ENCODE measurements around the gene ZNF646. TPM values are rescaled to one million over a fixed set of nuclear protein-coding genes. Genes with fewer than 3 reads are reported as not detected.

ZNF646 gene
- total and polyA plus RNA-seq, 2 of the 13 experiments (the other 11 are each of a cell fraction or from before 2014, with no cell fraction given): 3.4 to 10.9 TPM

DNA sequence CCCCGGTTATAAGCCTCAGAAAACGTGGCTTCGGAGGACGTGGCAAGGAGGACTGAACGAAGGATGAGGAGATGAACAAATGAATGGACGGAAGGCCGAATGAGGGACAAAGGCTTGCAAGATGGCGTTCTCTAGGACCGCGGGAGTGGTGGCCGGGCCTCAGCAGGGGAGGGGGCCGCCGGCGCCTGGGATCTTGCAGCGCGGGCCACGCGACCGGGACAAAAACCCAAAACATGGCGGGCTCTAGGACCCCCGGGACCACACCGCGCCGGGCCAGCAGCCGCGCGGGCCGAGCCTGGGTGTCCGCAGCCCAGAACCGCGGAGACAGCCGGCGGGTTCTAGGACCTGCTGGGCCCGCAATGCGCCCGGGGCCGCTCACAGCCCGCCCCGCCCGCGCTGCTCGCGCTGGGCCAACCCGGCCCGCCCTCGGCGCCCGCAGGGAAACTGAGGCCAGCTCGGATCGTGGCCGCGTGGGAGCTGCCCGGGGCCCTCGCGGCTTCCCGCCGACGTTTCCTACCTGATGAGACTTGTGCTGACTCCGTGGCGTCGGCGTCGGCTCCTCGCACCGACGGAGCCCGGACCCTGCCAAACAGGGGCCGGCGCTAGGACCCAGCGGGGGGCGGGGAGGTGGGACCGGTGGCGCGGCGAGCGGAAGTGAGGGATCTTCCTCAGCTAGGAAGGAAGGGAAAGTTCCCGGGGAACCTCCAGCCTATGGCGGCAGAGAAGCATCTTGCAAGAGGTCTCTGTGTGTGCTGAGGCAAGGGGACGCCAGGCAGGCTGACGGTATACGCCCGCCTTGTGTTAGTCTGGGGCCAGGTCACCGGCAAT, 866 bp upstream of the ZNF646 start (continued):
- TF ChIP-seq, protein P1, sequence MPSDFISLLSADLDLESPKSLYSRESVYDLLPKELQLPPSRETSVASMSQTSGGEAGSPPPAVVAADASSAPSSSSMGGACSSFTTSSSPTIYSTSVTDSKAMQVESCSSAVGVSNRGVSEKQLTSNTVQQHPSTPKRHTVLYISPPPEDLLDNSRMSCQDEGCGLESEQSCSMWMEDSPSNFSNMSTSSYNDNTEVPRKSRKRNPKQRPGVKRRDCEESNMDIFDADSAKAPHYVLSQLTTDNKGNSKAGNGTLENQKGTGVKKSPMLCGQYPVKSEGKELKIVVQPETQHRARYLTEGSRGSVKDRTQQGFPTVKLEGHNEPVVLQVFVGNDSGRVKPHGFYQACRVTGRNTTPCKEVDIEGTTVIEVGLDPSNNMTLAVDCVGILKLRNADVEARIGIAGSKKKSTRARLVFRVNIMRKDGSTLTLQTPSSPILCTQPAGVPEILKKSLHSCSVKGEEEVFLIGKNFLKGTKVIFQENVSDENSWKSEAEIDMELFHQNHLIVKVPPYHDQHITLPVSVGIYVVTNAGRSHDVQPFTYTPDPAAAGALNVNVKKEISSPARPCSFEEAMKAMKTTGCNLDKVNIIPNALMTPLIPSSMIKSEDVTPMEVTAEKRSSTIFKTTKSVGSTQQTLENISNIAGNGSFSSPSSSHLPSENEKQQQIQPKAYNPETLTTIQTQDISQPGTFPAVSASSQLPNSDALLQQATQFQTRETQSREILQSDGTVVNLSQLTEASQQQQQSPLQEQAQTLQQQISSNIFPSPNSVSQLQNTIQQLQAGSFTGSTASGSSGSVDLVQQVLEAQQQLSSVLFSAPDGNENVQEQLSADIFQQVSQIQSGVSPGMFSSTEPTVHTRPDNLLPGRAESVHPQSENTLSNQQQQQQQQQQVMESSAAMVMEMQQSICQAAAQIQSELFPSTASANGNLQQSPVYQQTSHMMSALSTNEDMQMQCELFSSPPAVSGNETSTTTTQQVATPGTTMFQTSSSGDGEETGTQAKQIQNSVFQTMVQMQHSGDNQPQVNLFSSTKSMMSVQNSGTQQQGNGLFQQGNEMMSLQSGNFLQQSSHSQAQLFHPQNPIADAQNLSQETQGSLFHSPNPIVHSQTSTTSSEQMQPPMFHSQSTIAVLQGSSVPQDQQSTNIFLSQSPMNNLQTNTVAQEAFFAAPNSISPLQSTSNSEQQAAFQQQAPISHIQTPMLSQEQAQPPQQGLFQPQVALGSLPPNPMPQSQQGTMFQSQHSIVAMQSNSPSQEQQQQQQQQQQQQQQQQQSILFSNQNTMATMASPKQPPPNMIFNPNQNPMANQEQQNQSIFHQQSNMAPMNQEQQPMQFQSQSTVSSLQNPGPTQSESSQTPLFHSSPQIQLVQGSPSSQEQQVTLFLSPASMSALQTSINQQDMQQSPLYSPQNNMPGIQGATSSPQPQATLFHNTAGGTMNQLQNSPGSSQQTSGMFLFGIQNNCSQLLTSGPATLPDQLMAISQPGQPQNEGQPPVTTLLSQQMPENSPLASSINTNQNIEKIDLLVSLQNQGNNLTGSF (CRISPR knock-in tag; IDR thresholded peaks at IDR 0.05): peak; percentile 70
- TF ChIP-seq MTF1 (CRISPR knock-in tag; IDR thresholded peaks at IDR 0.05): no peak; the same call in 1 of the 2 replicates
- 0 out of 2 replicates have a peak, but pooled peaks have one; percentile 18 for TF ChIP-seq ZNF33B (CRISPR knock-in tag; IDR thresholded peaks at IDR 0.05)
- TF ChIP-seq ZNF34 (CRISPR knock-in tag; IDR thresholded peaks at IDR 0.05; ENCODE audit: borderline replicate concordance): peak; percentile 22
- peak; percentile 53; the same call in 1 of the 2 replicates for TF ChIP-seq ZNF3 (CRISPR knock-in tag; IDR thresholded peaks at IDR 0.05)
- TF ChIP-seq HNRNPH1 (optimal IDR thresholded peaks at IDR 0.05; ENCODE audit: low read depth, low read length): no peak
- TF ChIP-seq CENPT (CRISPR knock-in tag; IDR thresholded peaks at IDR 0.05; ENCODE audit: low read depth): no peak
- 0 out of 2 replicates have a peak, but pooled peaks have one; percentile 6 for TF ChIP-seq CHCHD3 (CRISPR knock-in tag; IDR thresholded peaks at IDR 0.05)
- TF ChIP-seq ZFY (CRISPR knock-in tag; IDR thresholded peaks at IDR 0.05): peak; percentile 90
- peak; percentile 47; the same call in 2 of the 3 replicates for TF ChIP-seq MXI1 (IDR thresholded peaks at IDR 0.05; ENCODE audit: borderline replicate concordance, low read depth, low read length)
- peak; percentile 58 for TF ChIP-seq MED8 (CRISPR knock-in tag; IDR thresholded peaks at IDR 0.05; ENCODE audit: insufficient replicate concordance)
- TF ChIP-seq, protein P2, sequence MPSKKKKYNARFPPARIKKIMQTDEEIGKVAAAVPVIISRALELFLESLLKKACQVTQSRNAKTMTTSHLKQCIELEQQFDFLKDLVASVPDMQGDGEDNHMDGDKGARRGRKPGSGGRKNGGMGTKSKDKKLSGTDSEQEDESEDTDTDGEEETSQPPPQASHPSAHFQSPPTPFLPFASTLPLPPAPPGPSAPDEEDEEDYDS (CRISPR knock-in tag; IDR thresholded peaks at IDR 0.05): peak; percentile 36; the same call in 1 of the 2 replicates
- no peak for TF ChIP-seq MAFK (conservative IDR thresholded peaks at IDR 0.05 in 1 of 2, IDR thresholded peaks at IDR 0.05 in 1 of 2; ENCODE audit: low read length in 2 of 2)
- TF ChIP-seq FOXO1 (CRISPR knock-in tag; IDR thresholded peaks at IDR 0.05): peak; percentile 29; the same call in 1 of the 2 replicates
- TF ChIP-seq, protein P3, sequence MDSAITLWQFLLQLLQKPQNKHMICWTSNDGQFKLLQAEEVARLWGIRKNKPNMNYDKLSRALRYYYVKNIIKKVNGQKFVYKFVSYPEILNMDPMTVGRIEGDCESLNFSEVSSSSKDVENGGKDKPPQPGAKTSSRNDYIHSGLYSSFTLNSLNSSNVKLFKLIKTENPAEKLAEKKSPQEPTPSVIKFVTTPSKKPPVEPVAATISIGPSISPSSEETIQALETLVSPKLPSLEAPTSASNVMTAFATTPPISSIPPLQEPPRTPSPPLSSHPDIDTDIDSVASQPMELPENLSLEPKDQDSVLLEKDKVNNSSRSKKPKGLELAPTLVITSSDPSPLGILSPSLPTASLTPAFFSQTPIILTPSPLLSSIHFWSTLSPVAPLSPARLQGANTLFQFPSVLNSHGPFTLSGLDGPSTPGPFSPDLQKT (CRISPR knock-in tag; IDR thresholded peaks at IDR 0.05; ENCODE audit: borderline replicate concordance): peak; percentile 41; the same call in 1 of the 2 replicates
- TF ChIP-seq KMT2B (CRISPR knock-in tag; IDR thresholded peaks at IDR 0.05): no peak; the same call in 1 of the 2 replicates
- peak; percentile 85; the same call in 1 of the 2 replicates for TF ChIP-seq NKX3-1 (CRISPR knock-in tag; IDR thresholded peaks at IDR 0.05)
- TF ChIP-seq ZNF180 (CRISPR knock-in tag; IDR thresholded peaks at IDR 0.05; ENCODE audit: borderline replicate concordance, low read depth): 0 out of 2 replicates have a peak, but pooled peaks have one; percentile 33
- TF ChIP-seq, protein P4, sequence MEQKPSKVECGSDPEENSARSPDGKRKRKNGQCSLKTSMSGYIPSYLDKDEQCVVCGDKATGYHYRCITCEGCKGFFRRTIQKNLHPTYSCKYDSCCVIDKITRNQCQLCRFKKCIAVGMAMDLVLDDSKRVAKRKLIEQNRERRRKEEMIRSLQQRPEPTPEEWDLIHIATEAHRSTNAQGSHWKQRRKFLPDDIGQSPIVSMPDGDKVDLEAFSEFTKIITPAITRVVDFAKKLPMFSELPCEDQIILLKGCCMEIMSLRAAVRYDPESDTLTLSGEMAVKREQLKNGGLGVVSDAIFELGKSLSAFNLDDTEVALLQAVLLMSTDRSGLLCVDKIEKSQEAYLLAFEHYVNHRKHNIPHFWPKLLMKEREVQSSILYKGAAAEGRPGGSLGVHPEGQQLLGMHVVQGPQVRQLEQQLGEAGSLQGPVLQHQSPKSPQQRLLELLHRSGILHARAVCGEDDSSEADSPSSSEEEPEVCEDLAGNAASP (CRISPR knock-in tag; IDR thresholded peaks at IDR 0.05; ENCODE audit: borderline replicate concordance): 0 out of 2 replicates have a peak, but pooled peaks have one; percentile 13
- TF ChIP-seq SP1 (IDR thresholded peaks at IDR 0.05): no peak
- peak; percentile 65 for TF ChIP-seq SP1 (CRISPR knock-in tag; IDR thresholded peaks at IDR 0.05)
- no peak for TF ChIP-seq ZSCAN12 (CRISPR knock-in tag; IDR thresholded peaks at IDR 0.05)
